SK-N-MC (cell line): ENCODE results near the gene MAMDC4.
"Not testable (repeated sequence)": the region's sequence is repeated elsewhere in the genome, so short reads cannot be mapped to it uniquely, and the experiment has no call there.

Source experiments
- DNase-seq: peaks from one replicate; pipeline ENCODE4 v3.0.0-alpha.2; 2011; ENCODE audit warnings: low read depth, low spot score
- H3K27ac ChIP-seq: fragments of 200-600 bp; sonication (generic); 2 replicates; pipeline ENCODE4 v1.5.1; 2016; ENCODE audit warnings: mixed run types
- H3K36me3 ChIP-seq: fragments of 200-600 bp; sonication (generic); 2 replicates; pipeline ENCODE4 v1.6.1; 2017; ENCODE audit warnings: antibody characterized with exemption, low read length, mixed read lengths; ENCODE audit not compliant: insufficient read depth
- H3K4me3 ChIP-seq: fragments of 200-600 bp; sonication (generic); 2 replicates; pipeline ENCODE4 v1.5.1; 2016
- H3K9ac ChIP-seq: fragments of 200-600 bp; sonication (generic); 2 replicates; pipeline ENCODE4 v1.8.0; 2017; ENCODE audit warnings: mixed run types, mixed read lengths; ENCODE audit not compliant: insufficient read length
- H3K9me3 ChIP-seq: fragments of 200-600 bp; sonication (generic); 2 replicates; pipeline ENCODE4 v1.6.1; 2017; ENCODE audit warnings: low read depth, mild to moderate bottlenecking, antibody characterized with exemption, low read length, moderate library complexity, mixed read lengths
- EZH2 ChIP-seq: fragments of 200-600 bp; sonication (generic); IDR thresholded peaks from one replicate; pipeline ENCODE4 v1.6.1; 2017; ENCODE audit warnings: antibody characterized with exemption
- FOXP2 ChIP-seq: optimal IDR thresholded peaks from 2 replicates; pipeline ENCODE3; 2011; ENCODE audit warnings: mild to moderate bottlenecking, moderate library complexity; ENCODE audit not compliant: insufficient read depth; ENCODE audit errors: extremely low read length, control extremely low read depth
- POLR2AphosphoS5 ChIP-seq: IDR thresholded peaks from 2 replicates; pipeline ENCODE4 v1.6.1; 2012; ENCODE audit warnings: mild to moderate bottlenecking, low read depth, low read length, borderline replicate concordance

MAMDC4 gene

DNA sequence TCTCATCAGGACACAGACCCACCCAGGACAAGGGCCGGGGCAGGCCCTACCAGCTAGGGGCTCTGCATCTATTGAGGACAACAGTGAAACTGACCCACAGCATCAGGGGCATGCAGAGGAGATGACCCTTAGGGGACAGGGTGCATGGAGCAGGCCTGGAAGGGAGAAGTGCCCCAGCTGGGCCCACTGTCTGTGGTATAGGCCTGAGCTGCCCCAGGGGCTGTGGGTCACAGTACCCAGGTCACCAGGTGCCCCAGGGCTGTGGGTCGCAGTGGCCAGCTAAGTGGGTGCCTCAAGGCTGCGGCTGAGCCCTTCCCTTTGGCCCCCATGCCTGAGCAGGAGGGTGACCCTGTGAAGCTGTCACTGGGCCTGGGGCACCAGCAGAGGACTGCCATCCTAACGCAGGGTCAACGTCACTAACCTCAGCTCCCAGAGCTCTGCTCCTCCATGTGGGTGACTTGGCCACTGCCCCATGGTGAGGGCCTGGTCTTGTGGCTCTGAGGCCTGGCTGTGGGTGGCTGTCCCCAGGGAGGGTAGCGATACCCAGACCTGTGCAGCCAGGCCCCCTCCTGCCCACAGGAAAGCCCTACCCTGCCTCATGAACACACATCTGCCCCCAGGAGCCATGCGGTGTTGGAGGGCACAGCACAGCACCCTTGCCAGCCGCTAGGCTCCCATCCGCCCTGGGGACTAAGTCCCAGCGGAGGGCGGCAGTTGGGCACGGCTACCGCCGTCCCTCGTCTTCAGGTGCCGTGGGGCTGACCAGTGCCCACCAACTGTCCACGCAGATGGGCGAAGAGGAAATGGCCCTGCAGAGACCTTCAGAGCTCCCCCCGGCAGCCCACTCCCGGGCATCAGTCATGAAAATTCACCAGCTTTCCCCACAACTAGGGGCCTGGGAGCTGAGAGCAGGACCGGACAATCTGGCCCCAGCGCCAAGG, 9.1 kb downstream of the MAMDC4 start:
- Histone ChIP-seq H3K9me3 (no peaks in the 10 kb centered on the region), H3K36me3 (peaks cover 20% of the 10 kb centered on the region; the same call in 1 of the 2 replicates), H3K27ac (no peak overlapping the region), H3K4me3 (no peak overlapping the region), H3K9ac (no peak overlapping the region)
- no peak for DNase-seq
- TF ChIP-seq POLR2AphosphoS5 (no peak), FOXP2 (no peak), EZH2 (no peak)

DNA sequence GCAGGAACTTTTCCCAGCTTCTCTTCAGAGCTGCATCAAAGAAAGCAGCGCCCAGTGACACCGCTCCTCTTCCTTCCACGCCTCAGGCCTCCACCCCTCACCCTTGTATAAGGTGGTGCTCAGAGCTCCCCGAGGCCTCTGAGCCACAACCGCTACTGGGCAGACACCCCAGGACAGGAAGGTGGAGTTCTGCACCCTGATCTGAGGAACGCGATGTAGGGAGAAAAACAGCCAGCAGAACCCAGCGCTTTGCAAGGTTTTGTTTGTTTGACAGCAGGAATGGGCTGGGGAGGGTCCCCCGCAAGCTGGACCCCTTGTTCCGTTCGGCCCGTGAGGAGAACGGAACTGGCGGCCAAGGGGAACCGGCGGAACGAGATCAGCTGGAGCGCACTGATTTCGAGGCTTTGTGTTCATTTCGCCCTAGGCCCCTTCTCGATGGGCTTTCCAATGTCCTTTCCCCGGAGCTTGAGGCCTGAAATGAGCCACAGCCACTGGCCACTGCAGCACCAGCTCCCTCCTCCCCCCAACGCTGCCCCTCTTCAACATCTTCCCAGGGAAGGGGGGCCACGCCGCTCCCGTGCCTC, 9.8 kb downstream of the MAMDC4 start:
- Histone ChIP-seq H3K36me3 (peaks cover 20% of the 10 kb centered on the region; the same call in 1 of the 2 replicates), H3K9me3 (no peaks in the 10 kb centered on the region), H3K9ac (no peak overlapping the region), H3K27ac (no peak overlapping the region), H3K4me3 (no peak overlapping the region)
- no peak for TF ChIP-seq EZH2
- no peak for TF ChIP-seq FOXP2
- TF ChIP-seq POLR2AphosphoS5, result no peak
- DNase-seq, result no peak

DNA sequence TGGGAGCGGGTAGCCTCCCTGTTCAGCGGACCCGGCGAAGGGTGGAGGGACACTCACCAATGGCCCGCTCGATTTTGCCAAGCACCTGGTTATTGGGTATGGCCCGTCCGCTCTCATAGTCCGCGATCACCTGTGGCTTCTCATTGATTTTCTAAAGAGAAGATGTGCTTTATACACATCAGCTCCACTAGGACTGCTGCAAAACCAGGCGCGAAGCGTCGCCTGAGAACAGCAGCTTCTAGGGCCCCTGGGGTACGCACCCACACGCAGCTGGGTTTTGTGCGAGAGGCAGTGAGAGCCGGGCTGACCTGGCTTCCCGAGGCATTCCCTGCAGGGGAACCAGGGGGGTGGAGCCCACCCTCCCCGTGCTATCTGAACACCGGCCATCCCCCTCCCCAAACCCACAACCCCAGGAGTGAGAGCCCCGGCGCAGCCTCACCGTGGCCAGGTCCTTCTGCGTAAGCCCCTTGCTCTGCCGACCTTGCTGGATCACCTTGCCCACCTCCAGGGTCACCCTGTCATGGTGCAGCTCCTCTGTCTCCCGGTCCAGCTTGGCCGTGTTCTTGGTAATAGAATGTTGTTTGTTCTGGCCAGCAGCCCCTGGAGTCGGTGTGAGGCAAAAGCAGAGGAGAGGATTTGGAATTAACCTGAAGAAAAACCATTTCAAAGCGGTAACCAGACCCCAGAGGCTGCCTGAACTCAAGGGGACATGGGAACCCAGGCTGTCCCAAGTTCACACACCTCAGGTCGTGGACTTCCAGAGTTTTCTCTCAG, 10.9 kb downstream of the MAMDC4 start:
- H3K9ac ChIP-seq, result no peak overlapping the region
- H3K9me3 ChIP-seq, result no peaks in the 10 kb centered on the region
- TF ChIP-seq FOXP2, result no peak
- no peak for TF ChIP-seq POLR2AphosphoS5
- no peak for TF ChIP-seq EZH2
- DNase-seq, result no peak
- no peak overlapping the region for H3K27ac ChIP-seq
- no peak overlapping the region for H3K4me3 ChIP-seq
- peaks cover 20% of the 10 kb centered on the region; the same call in 1 of the 2 replicates for H3K36me3 ChIP-seq

DNA sequence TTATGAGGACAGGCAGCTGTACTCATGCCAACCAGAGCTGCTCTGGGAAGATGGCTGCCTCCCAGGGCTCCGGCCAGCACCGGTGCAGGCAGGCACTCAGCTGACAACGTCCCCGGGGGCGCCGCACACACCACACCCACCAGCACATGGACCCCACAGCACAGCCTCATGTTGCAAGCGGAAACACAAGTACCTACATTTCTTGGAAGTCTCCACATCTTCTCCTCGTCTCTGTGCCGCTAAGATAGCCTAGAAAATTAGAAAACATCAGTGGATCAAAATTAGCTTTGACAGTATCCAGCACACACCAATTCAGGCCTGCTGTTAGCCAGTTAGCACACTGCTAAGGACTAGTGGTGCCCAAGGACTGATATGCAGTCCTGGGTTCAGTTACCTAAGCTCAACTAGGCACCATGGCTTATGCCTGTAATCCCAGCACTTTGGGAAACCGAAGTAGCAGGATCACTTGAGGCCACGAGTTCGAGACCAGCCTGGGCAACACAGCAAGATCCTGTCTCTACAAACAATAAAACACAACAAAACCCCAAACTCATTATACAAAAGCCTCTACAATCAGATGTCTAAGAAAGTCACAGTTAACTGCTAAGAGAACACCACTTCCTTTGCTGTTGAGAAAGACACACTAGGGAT, 11.6 kb downstream of the MAMDC4 start:
- no peak for DNase-seq
- Histone ChIP-seq H3K9ac (no peak overlapping the region), H3K4me3 (no peak overlapping the region), H3K36me3 (peaks cover 20% of the 10 kb centered on the region; the same call in 1 of the 2 replicates), H3K27ac (no peak overlapping the region), H3K9me3 (no peaks in the 10 kb centered on the region)
- no peak; the same call in 1 of the 2 replicates for TF ChIP-seq POLR2AphosphoS5
- no peak for TF ChIP-seq EZH2
- no peak for TF ChIP-seq FOXP2

DNA sequence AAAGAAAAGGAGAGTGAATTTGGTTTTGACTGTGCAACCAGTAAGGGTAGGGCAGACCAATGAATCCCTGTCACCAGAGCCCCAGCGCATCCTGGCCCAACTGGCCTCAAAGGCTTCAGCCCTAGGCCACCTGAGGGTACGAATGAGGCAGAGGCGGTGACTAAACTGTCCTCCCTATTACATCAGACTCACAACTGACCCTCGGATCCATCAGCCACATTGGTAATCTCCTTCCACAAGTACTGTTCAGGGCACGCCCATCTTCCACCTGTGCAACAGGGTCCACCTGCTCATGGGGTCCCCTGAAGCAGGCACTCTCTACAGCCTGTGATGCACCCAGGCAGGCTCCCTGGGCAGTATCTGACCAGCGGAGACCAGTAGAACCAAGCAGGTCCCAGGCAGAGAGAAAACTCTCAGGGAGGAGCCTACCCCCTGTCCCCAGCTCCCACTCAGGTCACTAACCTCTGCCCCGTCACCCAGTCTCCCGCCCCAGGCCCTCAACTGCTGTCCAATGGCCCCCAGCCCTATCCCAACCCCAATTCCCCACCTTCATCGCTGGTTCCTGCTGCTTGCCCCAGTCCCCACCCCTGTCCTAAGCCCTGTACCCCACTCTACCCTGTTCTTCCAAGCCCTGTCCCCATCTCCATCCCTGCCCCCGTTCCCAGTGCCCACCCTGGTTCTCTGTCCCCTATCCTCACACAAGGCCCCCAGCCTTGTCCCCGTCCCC, 13.1 kb downstream of the MAMDC4 start:
- TF ChIP-seq POLR2AphosphoS5 (no peak), FOXP2 (no peak), EZH2 (no peak)
- no peaks in the 10 kb centered on the region for H3K9me3 ChIP-seq
- H3K36me3 ChIP-seq, result peaks cover 20% of the 10 kb centered on the region; the same call in 1 of the 2 replicates
- 0 out of 2 replicates have a peak overlapping the region, but pooled peaks have one; percentile 19 for H3K27ac ChIP-seq
- no peak for DNase-seq
- H3K4me3 ChIP-seq, result peak overlapping the region; percentile 94
- H3K9ac ChIP-seq, result peak overlapping the region; percentile 94

DNA sequence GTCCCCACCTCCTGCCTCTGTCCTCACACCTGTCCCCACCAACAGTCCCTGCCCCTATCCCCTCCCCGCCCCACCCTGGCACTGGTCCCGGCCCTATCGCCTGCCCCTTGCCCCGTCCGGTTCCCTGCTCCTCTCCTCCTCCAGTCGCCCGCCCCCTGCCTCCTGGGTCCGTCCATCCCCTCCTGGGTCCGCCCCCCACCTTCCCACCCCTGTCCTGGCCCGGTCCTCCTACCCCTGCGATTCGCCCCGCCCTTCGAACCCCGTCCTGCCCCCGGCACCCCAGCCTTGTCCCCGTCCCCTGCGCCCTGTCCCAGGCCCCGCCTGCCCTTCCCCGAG, 13.6 kb downstream of the MAMDC4 start:
- Histone ChIP-seq H3K27ac (no peak overlapping the region), H3K9me3 (no peaks in the 10 kb centered on the region)
- DNase-seq, result no peak

DNA sequence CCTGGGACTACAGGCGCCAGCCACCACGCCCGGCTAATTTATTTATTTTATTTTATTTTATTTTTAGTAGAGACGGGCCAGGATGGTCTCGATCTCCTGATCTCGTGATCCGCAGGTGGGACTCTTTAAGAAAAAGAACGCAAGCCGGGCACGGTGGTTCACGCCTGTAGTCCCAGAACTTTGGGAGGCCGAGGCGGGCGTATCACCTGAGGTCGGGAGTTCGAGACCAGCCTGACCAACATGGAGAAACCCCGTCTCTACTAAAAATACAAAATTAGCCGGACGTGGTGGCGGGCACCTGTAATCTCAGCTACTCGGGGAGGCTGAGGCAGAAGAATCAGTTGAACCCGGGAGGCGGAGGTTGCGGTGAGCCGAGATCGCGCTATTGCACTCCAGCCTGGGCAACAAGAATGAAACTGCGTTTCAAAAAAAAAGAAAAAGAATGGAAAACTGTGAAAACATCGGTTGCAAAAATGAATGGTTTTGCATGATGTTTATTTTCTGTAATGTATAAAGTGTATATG, 14.8 kb downstream of the MAMDC4 start:
- Histone ChIP-seq H3K36me3 (peaks cover 18% of the 10 kb centered on the region; the same call in 1 of the 2 replicates), H3K9ac (peak overlapping the region; percentile 65), H3K4me3 (peak overlapping the region; percentile 94)
- not testable (repeated sequence) for H3K9me3 ChIP-seq, H3K27ac ChIP-seq, DNase-seq

More for the DNA sequence above, 13.6 kb downstream of the MAMDC4 start:
- peaks cover 20% of the 10 kb centered on the region; the same call in 1 of the 2 replicates for H3K36me3 ChIP-seq
- H3K4me3 ChIP-seq, result peak overlapping the region; percentile 94
- peak overlapping the region; percentile 94 for H3K9ac ChIP-seq
- no peak for TF ChIP-seq FOXP2
- TF ChIP-seq EZH2, result no peak
- no peak for TF ChIP-seq POLR2AphosphoS5
